Activated T-cell treated with anti-CD3 and anti-CD28 coated beads for 1 hour (primary cell): ENCODE measurements around the gene ATP2B2.

ENCODE experiments used
- DNase-seq: peaks from one replicate; pipeline ENCODE4 v3.0.0-alpha.2; 2020; ENCODE audit warnings: low read depth

ATP2B2 gene

GRCh38 chr3:10358309-10358980 lies 146.9 kb downstream of the ATP2B2 start:
- no peak for DNase-seq

- no peak for DNase-seq
Measured at GRCh38 chr3:10357592-10358308, 147.6 kb downstream of the ATP2B2 start.

- DNase-seq = no peak
Measured at GRCh38 chr3:10357095-10357494, 148.3 kb downstream of the ATP2B2 start.

GRCh38 chr3:10356461-10356981 lies 148.9 kb downstream of the ATP2B2 start:
- no peak for DNase-seq

GRCh38 chr3:10354361-10355015 lies 150.9 kb downstream of the ATP2B2 start:
- DNase-seq = no peak

GRCh38 chr3:10353661-10354360 lies 151.6 kb downstream of the ATP2B2 start:
- DNase-seq = no peak

- no peak for DNase-seq
Measured at GRCh38 chr3:10353160-10353559, 152.2 kb downstream of the ATP2B2 start.

- DNase-seq = no peak
Measured at GRCh38 chr3:10352146-10352911, 153.1 kb downstream of the ATP2B2 start.

GRCh38 chr3:10351013-10351735 lies 154.2 kb downstream of the ATP2B2 start:
- no peak for DNase-seq

GRCh38 chr3:10350324-10350985 lies 154.9 kb downstream of the ATP2B2 start:
- no peak for DNase-seq

- DNase-seq = no peak
Measured at GRCh38 chr3:10349801-10350200, 155.6 kb downstream of the ATP2B2 start.

- DNase-seq = no peak
Measured at GRCh38 chr3:10348404-10348721, 157.0 kb downstream of the ATP2B2 start.

- DNase-seq = no peak
Measured at GRCh38 chr3:10347648-10348403, 157.6 kb downstream of the ATP2B2 start.

GRCh38 chr3:10345911-10346310 lies 159.5 kb downstream of the ATP2B2 start:
- no peak for DNase-seq

- DNase-seq = no peak
Measured at GRCh38 chr3:10344944-10345575, 160.3 kb downstream of the ATP2B2 start.

- DNase-seq = peak; percentile 25
Measured at GRCh38 chr3:10344147-10344943, 161.0 kb downstream of the ATP2B2 start.

GRCh38 chr3:10343526-10343925 lies 161.9 kb downstream of the ATP2B2 start:
- DNase-seq = no peak

GRCh38 chr3:10342781-10343180 lies 162.6 kb downstream of the ATP2B2 start:
- DNase-seq = no peak
